HG02610 (cell line): Measurements from ENCODE around the gene GALNT17.
"Not testable (repeated sequence)": the region's sequence is repeated elsewhere in the genome, so short reads cannot be mapped to it uniquely, and the experiment has no call there.

Experiments used
- ATAC-seq: cut with Tn5 transposase; IDR thresholded peaks from one replicate; pipeline ENCODE4 v1.9.1; 2021; ENCODE audit warnings: mild to moderate bottlenecking, moderate library complexity; ENCODE audit not compliant: unreplicated experiment

Gene GALNT17

GRCh38 chr7:71157757-71158156 is 25.8 kb downstream of the GALNT17 start:
- no peak for ATAC-seq

GRCh38 chr7:71165708-71166107 is 33.8 kb downstream of the GALNT17 start:
- ATAC-seq, result no peak

DNA sequence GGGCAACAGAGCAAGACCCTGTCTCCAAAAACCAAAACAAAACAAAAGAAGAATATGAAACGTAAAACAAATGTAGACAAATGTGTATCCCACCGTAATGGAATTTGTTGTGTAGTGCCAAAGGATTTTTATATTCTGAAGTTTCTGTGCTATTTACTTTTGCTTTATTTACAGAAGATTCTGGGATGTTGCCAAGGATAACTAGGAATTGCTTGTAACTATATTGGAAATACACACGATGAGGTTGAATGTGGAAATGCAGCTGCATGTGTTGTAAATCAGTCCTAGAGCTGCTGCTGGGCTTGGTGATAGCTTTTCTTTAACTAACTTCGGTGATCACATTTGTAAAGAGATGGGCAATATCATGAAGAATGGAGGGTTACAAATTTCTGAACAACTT is 39.5 kb downstream of the GALNT17 start:
- no peak for ATAC-seq

GRCh38 chr7:71173955-71174354 is 42.0 kb downstream of the GALNT17 start:
- ATAC-seq, result no peak

GRCh38 chr7:71182438-71182935 is 50.5 kb downstream of the GALNT17 start:
- ATAC-seq, result no peak

GRCh38 chr7:71184136-71184535 is 52.2 kb downstream of the GALNT17 start:
- no peak for ATAC-seq

GRCh38 chr7:71184609-71185008 is 52.7 kb downstream of the GALNT17 start:
- ATAC-seq, result no peak

DNA sequence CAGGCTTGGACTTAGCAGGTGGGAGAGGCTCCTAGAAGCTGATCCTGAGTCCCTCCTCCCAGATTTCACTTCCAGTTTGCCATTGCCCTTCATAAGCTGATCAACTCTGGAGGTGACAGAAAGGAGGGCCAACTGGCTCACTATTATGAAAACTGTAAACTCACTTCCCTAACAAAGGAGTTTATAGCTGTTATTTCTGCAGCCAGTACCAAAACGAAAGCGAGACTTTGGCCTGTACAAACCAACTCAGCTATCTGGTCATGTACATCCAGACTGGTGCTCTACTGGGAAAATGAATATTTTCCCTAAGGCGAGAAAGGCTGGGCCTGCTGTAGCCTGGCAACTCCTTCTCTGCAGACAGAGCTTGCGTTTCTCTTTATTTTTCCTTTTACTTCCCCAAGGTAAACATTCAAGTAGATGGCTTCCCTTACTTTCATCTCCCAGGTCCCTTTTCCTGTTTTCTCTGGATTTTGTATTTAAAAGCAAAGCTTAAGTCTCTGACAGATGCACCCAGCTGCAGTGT is 54.7 kb downstream of the GALNT17 start:
- no peak for ATAC-seq

GRCh38 chr7:71191771-71192170 is 59.8 kb downstream of the GALNT17 start:
- ATAC-seq, result no peak

- ATAC-seq, result no peak
Observed at GRCh38 chr7:71193099-71193810, 61.3 kb downstream of the GALNT17 start.

DNA sequence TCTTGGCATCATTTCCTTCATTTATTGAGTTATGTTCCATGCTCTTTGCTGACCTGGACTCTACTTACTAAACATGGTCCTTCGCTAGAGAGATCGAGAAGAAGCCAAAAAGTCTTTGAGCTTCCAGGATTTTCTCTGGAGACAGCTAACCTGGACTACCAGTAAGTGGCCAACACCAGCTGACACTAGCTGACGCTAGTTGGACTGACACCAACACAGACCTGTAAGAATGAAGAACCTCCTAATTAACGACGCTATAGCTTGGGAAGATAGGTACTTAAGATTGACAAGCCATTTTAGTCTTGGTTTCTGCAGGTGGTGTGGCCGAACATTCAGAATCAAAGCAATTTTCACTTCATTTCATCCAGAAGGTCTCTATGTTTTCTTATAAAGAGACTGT is 66.4 kb downstream of the GALNT17 start:
- ATAC-seq, result no peak

DNA sequence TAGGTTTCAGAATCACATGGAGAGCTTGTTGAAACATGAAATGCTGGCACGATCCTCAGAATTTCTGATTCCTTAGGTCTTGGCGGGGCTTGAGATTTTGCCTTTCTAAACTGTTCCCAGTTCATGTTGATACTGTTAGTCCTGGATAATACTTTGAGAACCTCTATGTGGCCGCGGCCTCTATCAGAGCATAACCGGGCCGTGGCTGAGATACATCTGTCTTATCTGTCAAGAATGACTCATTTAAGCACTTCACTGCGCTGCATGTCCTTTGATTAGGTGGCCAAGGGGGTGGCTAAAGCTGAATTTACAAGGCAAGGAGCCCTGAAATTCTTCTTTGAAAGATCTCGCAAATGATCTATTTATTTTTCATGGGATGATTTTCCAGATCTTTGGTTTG is 66.9 kb downstream of the GALNT17 start:
- ATAC-seq, result no peak

- no peak for ATAC-seq
Observed at GRCh38 chr7:71206184-71206583, 74.2 kb downstream of the GALNT17 start.

DNA sequence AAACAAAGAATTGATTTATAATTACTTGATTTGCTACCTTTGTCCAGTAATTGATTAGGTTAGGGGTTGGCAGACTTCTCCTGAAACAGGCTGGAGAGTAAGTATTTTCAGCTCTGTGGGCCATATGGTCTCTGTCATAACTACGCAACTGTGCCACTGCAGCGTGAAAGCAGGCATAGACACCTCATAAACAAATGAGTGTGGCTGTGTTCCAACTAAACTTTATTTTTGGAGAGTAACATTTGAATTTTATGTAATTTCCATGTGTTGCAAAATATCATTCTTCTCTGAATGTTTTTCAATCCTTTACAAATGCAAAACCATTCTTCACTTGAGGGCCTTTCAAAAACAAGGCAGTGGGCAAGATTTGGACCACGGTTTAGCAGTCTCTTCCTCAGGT is 76.9 kb downstream of the GALNT17 start:
- ATAC-seq, result no peak

- ATAC-seq, result not testable (repeated sequence)
Observed at GRCh38 chr7:71209484-71209883, 77.5 kb downstream of the GALNT17 start.

- no peak for ATAC-seq
Observed at GRCh38 chr7:71210220-71210619, 78.3 kb downstream of the GALNT17 start.

- not testable (repeated sequence) for ATAC-seq
Observed at GRCh38 chr7:71212433-71212832, 80.5 kb downstream of the GALNT17 start.

DNA sequence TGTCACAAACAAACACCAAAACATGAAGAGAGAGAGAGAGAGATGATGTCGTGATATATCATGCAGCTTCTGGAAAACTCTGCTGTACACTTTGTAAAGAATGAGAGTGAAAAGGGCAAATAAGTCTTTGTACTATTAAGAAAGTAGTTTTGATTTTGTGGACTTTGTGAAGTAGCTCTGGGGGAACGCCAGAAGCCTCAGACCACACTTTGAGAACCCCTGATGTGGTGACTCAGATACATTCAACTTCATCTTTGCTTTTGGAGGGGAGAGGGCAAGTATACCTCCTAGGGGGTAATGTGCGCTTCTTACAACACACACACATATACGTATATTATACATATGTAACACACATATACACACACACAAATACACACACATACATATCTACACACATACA is 84.3 kb downstream of the GALNT17 start:
- no peak for ATAC-seq

DNA sequence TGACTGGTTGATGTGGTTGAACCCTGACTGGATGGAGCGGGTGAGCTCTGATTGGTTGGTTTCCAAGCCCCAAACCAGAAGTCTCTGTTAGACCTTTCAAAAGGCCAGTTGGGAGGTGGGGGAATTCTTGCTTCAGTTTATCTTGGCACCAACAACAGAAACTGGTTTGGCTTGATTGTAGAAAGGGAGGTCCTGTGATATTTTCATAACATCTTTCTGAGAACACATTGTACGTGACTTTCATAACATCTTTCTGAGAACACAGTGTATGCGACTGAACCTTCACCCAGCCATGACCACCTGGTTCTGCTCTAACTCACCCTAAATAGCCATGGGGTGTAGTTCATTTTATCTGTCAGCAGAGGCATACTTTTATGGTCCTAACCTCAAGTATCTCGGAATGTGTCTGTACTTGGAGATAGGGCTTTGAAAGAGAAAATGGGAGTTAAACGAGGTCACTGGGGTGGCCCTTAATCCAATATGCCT is 88.3 kb downstream of the GALNT17 start:
- no peak for ATAC-seq

GRCh38 chr7:71221049-71221448 is 89.1 kb downstream of the GALNT17 start:
- ATAC-seq, result no peak

DNA sequence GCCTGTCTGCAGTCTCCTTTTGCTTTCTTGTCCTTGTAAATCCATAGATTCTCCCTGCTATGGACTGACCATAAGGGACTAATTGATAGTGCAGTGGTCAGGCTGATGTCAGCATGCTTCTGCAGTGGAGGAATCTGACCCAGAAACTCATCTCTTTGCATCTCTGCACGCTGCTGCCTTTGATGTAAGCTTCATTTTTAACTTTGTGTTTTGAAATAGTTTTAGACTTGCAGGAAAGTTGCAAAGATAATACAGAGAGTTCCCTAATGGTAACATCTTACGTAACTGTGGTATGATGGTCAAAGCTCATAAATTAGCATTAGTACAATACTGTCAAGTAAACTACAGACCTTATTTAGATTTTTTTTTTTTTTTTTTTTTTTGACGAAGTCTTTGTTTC is 89.6 kb downstream of the GALNT17 start:
- no peak for ATAC-seq

- no peak for ATAC-seq
Observed at GRCh38 chr7:71227126-71227525, 95.2 kb downstream of the GALNT17 start.

GRCh38 chr7:71229148-71229547 is 97.2 kb downstream of the GALNT17 start:
- ATAC-seq, result no peak
